Right lobe of liver (tissue), 6 donors: ENCODE results near the gene SLC39A10. TPM values are rescaled to one million over a fixed set of nuclear protein-coding genes. Genes with fewer than 3 reads are reported as not detected.

Experiments used
- ATAC-seq, 4 donors: fragments of 200-7000 bp; cut with Tn5 transposase; one replicate each; pipeline ENCODE4 v1.9.1; 2020; ENCODE audit warnings: mild to moderate bottlenecking in 4 of 4, moderate library complexity in 4 of 4
- DNase-seq, 3 donors: peaks; one replicate each; pipeline ENCODE4 v3.0.0-alpha.2; 2020
- H3K27ac ChIP-seq, 3 donors: fragments of 200-600 bp; one replicate each; pipeline ENCODE4 v1.8.0; 2022
- H3K27me3 ChIP-seq, 2 donors: fragments of 200-600 bp; one replicate each; pipeline ENCODE4 v1.8.0; 2022
- H3K36me3 ChIP-seq, 4 donors: fragments of 200-600 bp; sonication (generic) in 1 of 4; one replicate each; pipeline versions ENCODE4 v1.5.1 to v1.8.0; 2017 to 2022; ENCODE audit warnings: control low read depth in 1 of 4
- H3K4me1 ChIP-seq, 4 donors: fragments of 200-600 bp; sonication (generic) in 1 of 4; one replicate each; pipeline versions ENCODE4 v1.5.1 to v1.8.0; 2017 to 2022; ENCODE audit warnings: control low read depth in 1 of 4
- H3K4me3 ChIP-seq, 3 donors: fragments of 200-600 bp; one replicate each; pipeline ENCODE4 v1.8.0; 2022
- H3K9me3 ChIP-seq, 4 donors: fragments of 200-600 bp; sonication (generic) in 1 of 4; one replicate each; pipeline versions ENCODE4 v1.5.1 to v1.8.0; 2017 to 2022; ENCODE audit warnings: control low read depth in 1 of 4
- CTCF ChIP-seq, 4 donors: fragments of 200-600 bp in 3 of 4; fragments of 450-650 bp in 1 of 4; IDR thresholded peaks; one replicate each; pipeline versions ENCODE4 v1.5.1 to v1.8.0; 2016 to 2022; ENCODE audit warnings: antibody characterized with exemption in 4 of 4, mild to moderate bottlenecking in 2 of 4
- POLR2A ChIP-seq: fragments of 450-650 bp; IDR thresholded peaks from one replicate; pipeline ENCODE4 v1.6.1; 2017; ENCODE audit warnings: antibody characterized with exemption, mild to moderate bottlenecking
- WGBS: methylation state at CpG from one replicate; pipeline ENCODE4 v1.1.6; 2018; ENCODE audit warnings: low coverage, low lambda C conversion rate; ENCODE audit not compliant: insufficient coverage; ENCODE audit errors: missing lambda C conversion rate; 5-methylcytosine and 5-hydroxymethylcytosine counted together
- intact Hi-C, 2 donors: fragments of 100-400 bp; cut with DNase I; formaldehyde crosslinking; loops; one replicate each; pipeline versions ENCODE4 v1.11.2 to v1.14.1; 2022
- total RNA-seq, 6 experiments: library from RNA; depleted of rRNA in 2 of 6; stranded (reverse); fragments of >200 nt in 2 of 6; fragmentation: NEBNext Ultra II Directional in 3 of 6; extraction: Animal tissue kit (Norgen Biotek cat#: 25700) in 3 of 6; gene quantifications; one replicate each; pipeline versions ENCODE4 v1.1.0 to v1.2.4, GENCODE V29; 2016 to 2023
- donor health status: DM: no; HTN: yes; CAD: no.
- donor health status: DM: no; HTN: no; CAD: no.
- donor health status: DM: no; HTN: no; CAD: no.
- donor health status: DM: no; HTN: yes; CAD: no.
- donor health status: DM: no; HTN: yes; CAD: no.

The SLC39A10 gene
- total RNA-seq, 6 experiments from 2014 or later: 3.5 to 5.2 (median 4.6) TPM

- intact Hi-C loops: no loop called here
- no peaks in the 10 kb centered on the region for H3K9me3 ChIP-seq
- no peaks in the 10 kb centered on the region for H3K27me3 ChIP-seq
- TF ChIP-seq POLR2A (no peak), CTCF (IDR thresholded peaks at IDR 0.05) (no peak)
- DNase-seq: no peak
- no peaks in the 10 kb centered on the region for H3K4me1 ChIP-seq
- H3K4me3 ChIP-seq: no peak overlapping the region
- ATAC-seq: no peak
- H3K36me3 ChIP-seq: no peaks in the 10 kb centered on the region
- no peak overlapping the region for H3K27ac ChIP-seq
Observed at GRCh38 chr2:195622966-195623365, 34.1 kb upstream of the SLC39A10 start.

GRCh38 chr2:195626507-195626906 lies 30.5 kb upstream of the SLC39A10 start:
- no peak for DNase-seq
- no peak overlapping the region for H3K4me3 ChIP-seq
- no peaks in the 10 kb centered on the region for H3K9me3 ChIP-seq
- H3K36me3 ChIP-seq: no peaks in the 10 kb centered on the region
- no peaks in the 10 kb centered on the region for H3K27me3 ChIP-seq
- no peak for TF ChIP-seq CTCF (IDR thresholded peaks at IDR 0.05)
- TF ChIP-seq POLR2A: no peak
- no peak overlapping the region for H3K27ac ChIP-seq
- intact Hi-C loops: no loop called here
- WGBS: 56% methylated on average over 2 of the region's 2 CpGs
- H3K4me1 ChIP-seq: no peaks in the 10 kb centered on the region
- no peak for ATAC-seq

- Histone ChIP-seq H3K4me1 (no peaks in the 10 kb centered on the region), H3K36me3 (no peaks in the 10 kb centered on the region), H3K27ac (no peak overlapping the region), H3K27me3 (no peaks in the 10 kb centered on the region), H3K4me3 (no peak overlapping the region), H3K9me3 (no peaks in the 10 kb centered on the region)
- intact Hi-C loops: no loop called here
- DNase-seq: no peak
- 90% methylated on average over 1 of the region's 1 CpG for WGBS
- no peak for ATAC-seq
- TF ChIP-seq POLR2A: no peak
- no peak for TF ChIP-seq CTCF (IDR thresholded peaks at IDR 0.05)
Observed at GRCh38 chr2:195628666-195629065, 28.4 kb upstream of the SLC39A10 start.

- WGBS: 77% methylated on average over 8 of the region's 10 CpGs
- intact Hi-C loops: no loop called here
- no peak overlapping the region for H3K4me3 ChIP-seq
- H3K27me3 ChIP-seq: no peaks in the 10 kb centered on the region
- no peaks in the 10 kb centered on the region for H3K36me3 ChIP-seq
- H3K9me3 ChIP-seq: no peaks in the 10 kb centered on the region
- ATAC-seq (peak in 1 of 4 donors; percentile 30), DNase-seq (no peak)
- H3K4me1 ChIP-seq: no peaks in the 10 kb centered on the region
- TF ChIP-seq POLR2A (no peak), CTCF (IDR thresholded peaks at IDR 0.05) (no peak)
- H3K27ac ChIP-seq: no peak overlapping the region
Observed at GRCh38 chr2:195632856-195633572, 24.0 kb upstream of the SLC39A10 start.

- no peak for TF ChIP-seq POLR2A
- TF ChIP-seq CTCF (IDR thresholded peaks at IDR 0.05): no peak
- no peak for DNase-seq
- Histone ChIP-seq H3K36me3 (no peaks in the 10 kb centered on the region), H3K4me1 (no peaks in the 10 kb centered on the region), H3K9me3 (no peaks in the 10 kb centered on the region), H3K27ac (no peak overlapping the region), H3K27me3 (no peaks in the 10 kb centered on the region), H3K4me3 (no peak overlapping the region)
- intact Hi-C loops: no loop called here
- WGBS: 93% methylated on average over 4 of the region's 4 CpGs
- no peak for ATAC-seq
Observed at GRCh38 chr2:195633573-195633870, 23.5 kb upstream of the SLC39A10 start.
